Measurements from ENCODE around the gene CPA3.

- TF ChIP-seq CTCF (IDR thresholded peaks at IDR 0.05) (no peak), POLR2AphosphoS5 (IDR thresholded peaks at IDR 0.05) (no peak)
These were observed 24.6 kb upstream of the CPA3 start for GRCh38 chr3:148840451-148840850.

Data from gastroesophageal sphincter (tissue), 3 donors.